Left ventricle myocardium inferior (tissue), 1 donor: ENCODE data around the gene WDR86. TPM values are rescaled to one million over a fixed set of nuclear protein-coding genes. Genes with fewer than 3 reads are reported as not detected.

Experiments
- DNase-seq: peaks from one replicate; pipeline ENCODE4 v3.0.0-alpha.2; 2020
- H3K27ac ChIP-seq: fragments of 200-600 bp; replicated peaks from 2 replicates; pipeline ENCODE4 v1.8.0; 2021
- H3K27me3 ChIP-seq: fragments of 200-600 bp; 2 replicates; pipeline ENCODE4 v1.8.0; 2021; ENCODE audit warnings: low read depth
- H3K36me3 ChIP-seq: fragments of 200-600 bp; 2 replicates; pipeline ENCODE4 v1.8.0; 2021
- H3K4me1 ChIP-seq: fragments of 200-600 bp; 2 replicates; pipeline ENCODE4 v1.8.0; 2021
- H3K4me3 ChIP-seq: fragments of 200-600 bp; 2 replicates; pipeline ENCODE4 v1.8.0; 2021; ENCODE audit warnings: mild to moderate bottlenecking, moderate library complexity
- H3K9me3 ChIP-seq: fragments of 200-600 bp; replicated peaks from 2 replicates; pipeline ENCODE4 v1.8.0; 2021
- intact Hi-C: fragments of 100-400 bp; cut with micrococcal nuclease; formaldehyde crosslinking; loops from one replicate; pipeline ENCODE4 v1.11.0; 2022
- total RNA-seq: library from RNA; stranded (reverse); fragmentation: NEBNext Ultra II Directional; extraction: Animal tissue kit (Norgen Biotek cat#: 25700); gene quantifications from one replicate; pipeline ENCODE4 v1.2.1, GENCODE V29; 2021
- TF ChIP-seq, protein P1 (sequence below): fragments of 200-600 bp; IDR thresholded peaks from 2 replicates; pipeline ENCODE4 v1.8.0; 2021; ENCODE audit warnings: antibody characterized with exemption, mild to moderate bottlenecking, borderline replicate concordance
- donor health status: DM: no; HTN: yes; CAD: no; lungs with severe emphysema.

The WDR86 gene
- total RNA-seq, 1 donor from 2014 or later, result 0.16 TPM

DNA sequence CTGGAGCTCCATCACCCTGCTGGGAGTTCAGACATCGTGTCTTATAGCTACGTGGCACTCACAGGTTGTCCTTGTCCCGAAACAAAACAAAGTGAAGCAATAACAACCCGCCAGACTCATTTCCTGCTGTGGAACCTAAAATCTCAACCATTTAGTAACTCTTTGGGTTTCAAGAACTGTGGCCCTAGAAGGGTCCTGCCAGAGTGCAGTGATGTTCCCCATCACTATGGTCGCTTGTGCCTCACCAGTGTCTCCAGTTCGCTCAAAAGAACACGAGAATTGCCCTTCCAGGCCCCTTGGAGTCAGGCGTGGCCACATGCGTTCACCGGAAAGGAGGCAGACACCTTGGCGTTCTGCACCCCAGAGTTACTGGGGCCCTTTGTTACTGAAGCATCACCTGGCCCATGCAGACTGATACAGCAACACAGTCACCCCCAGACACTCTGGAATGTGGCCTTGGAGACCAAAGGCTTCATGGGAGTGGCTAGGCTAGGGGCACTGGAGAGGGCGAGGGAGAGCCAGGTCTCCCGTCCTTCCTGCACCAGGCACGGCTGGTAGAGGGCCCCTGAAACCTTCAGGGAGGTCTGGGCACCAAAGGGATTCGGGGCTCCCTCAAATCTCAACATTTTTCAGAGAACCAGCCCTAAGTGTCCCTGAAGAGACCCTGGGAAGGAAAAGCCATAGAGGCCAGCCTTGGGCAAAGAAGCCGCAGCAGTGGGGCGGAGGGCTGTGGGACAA is 29.2 kb upstream of the WDR86 start:
- Histone ChIP-seq H3K4me1 (peaks cover 17% of the 10 kb centered on the region), H3K36me3 (no peaks in the 10 kb centered on the region), H3K9me3 (no peaks in the 10 kb centered on the region), H3K27ac (no peak overlapping the region), H3K27me3 (peaks cover 38% of the 10 kb centered on the region), H3K4me3 (peak overlapping the region; percentile 54)
- DNase-seq, result no peak
- TF ChIP-seq, protein P1, sequence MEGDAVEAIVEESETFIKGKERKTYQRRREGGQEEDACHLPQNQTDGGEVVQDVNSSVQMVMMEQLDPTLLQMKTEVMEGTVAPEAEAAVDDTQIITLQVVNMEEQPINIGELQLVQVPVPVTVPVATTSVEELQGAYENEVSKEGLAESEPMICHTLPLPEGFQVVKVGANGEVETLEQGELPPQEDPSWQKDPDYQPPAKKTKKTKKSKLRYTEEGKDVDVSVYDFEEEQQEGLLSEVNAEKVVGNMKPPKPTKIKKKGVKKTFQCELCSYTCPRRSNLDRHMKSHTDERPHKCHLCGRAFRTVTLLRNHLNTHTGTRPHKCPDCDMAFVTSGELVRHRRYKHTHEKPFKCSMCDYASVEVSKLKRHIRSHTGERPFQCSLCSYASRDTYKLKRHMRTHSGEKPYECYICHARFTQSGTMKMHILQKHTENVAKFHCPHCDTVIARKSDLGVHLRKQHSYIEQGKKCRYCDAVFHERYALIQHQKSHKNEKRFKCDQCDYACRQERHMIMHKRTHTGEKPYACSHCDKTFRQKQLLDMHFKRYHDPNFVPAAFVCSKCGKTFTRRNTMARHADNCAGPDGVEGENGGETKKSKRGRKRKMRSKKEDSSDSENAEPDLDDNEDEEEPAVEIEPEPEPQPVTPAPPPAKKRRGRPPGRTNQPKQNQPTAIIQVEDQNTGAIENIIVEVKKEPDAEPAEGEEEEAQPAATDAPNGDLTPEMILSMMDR, result no peak
- intact Hi-C loops, result no loop called here

GRCh38 chr7:151437866-151438516 is 28.2 kb upstream of the WDR86 start:
- intact Hi-C loops, result no loop called here
- Histone ChIP-seq H3K4me3 (no peak overlapping the region), H3K27ac (no peak overlapping the region), H3K9me3 (no peaks in the 10 kb centered on the region), H3K36me3 (no peaks in the 10 kb centered on the region), H3K4me1 (peaks cover 17% of the 10 kb centered on the region), H3K27me3 (peaks cover 38% of the 10 kb centered on the region)
- TF ChIP-seq, protein P1, result no peak
- no peak for DNase-seq

DNA sequence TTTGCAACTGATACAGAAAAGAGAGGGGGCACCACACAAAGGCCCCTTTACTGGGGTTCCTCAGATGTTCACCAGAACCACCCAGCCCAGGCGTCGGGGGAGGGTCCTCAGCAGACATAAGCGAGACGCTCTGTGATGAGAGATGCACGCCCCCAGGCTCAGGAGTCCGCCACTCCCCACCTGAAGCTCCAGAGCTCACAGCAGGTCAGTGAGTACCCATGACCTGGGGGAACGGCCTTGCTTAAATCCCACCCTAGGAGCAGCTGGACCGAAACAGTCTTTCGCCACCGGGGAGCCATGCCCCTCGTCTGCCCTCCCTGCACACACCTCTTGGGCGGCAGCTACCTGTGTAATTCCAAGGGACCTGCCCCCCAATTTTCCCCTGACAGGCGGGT is 27.3 kb upstream of the WDR86 start:
- Histone ChIP-seq H3K27me3 (peaks cover 38% of the 10 kb centered on the region), H3K9me3 (no peaks in the 10 kb centered on the region), H3K27ac (no peak overlapping the region), H3K36me3 (no peaks in the 10 kb centered on the region), H3K4me3 (no peak overlapping the region), H3K4me1 (peaks cover 17% of the 10 kb centered on the region)
- TF ChIP-seq, protein P1, result no peak
- no peak for DNase-seq
- intact Hi-C loops, result no loop called here

DNA sequence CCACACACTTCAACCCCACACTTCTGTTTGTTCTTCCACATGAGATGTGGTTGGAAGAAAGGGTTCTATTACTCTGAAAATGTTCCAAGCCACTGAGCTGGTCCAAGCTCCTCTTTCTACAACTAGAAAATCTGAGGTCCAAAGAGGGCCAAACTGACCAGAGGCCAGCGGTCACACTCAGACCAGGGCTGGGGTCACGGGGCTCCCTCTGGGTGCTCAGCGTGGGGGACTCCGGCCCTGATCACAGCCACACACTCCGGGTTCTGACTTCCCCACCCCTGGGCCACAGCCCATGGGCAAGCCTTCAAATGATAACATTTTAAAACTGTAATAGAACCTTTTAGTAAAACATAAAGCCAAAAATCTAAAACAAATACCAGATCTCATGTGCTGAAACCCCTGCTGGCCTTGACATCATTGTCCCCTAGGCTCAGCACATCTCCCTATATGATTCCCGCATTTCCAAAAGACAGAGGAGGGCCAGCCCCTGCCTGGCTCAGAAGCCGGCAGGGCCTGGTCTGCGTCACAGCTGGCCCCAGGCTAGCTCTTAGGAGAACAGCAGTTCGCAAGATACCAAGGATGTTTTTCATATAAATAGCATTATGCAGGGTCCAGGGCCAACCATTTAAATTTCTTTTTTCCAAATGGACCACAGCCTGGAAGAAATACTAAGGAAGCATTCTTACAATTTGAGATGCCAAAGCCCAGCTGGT is 26.8 kb upstream of the WDR86 start:
- TF ChIP-seq, protein P1, result no peak

DNA sequence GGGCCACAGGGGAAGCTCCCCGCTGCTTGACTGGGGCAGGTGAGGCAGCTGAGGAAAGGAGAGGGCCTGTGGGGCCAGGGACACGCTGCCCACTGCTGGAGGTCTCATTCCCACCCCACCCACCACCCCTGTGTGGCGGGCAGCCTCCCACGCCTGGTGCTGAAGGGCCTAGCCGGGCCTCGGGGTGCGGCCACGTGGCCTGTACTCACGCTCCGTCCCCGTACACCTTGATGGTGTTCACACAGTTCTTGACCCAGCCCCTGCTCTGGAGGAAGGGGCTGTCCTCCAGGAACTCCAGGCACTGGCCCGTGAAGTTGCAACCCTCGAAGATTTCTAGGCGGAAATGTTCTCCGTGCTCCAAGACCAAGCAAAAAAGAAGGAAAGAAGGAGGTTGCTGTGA is 26.1 kb upstream of the WDR86 start:
- no peaks in the 10 kb centered on the region for H3K9me3 ChIP-seq
- H3K4me3 ChIP-seq, result no peak overlapping the region
- H3K36me3 ChIP-seq, result no peaks in the 10 kb centered on the region
- no peak for DNase-seq
- peak overlapping the region; percentile 54 for H3K27ac ChIP-seq
- TF ChIP-seq, protein P1, result no peak
- peaks cover 17% of the 10 kb centered on the region for H3K4me1 ChIP-seq
- peaks cover 49% of the 10 kb centered on the region for H3K27me3 ChIP-seq
- intact Hi-C loops, result no loop called here

More for the DNA sequence above, 26.8 kb upstream of the WDR86 start:
- Histone ChIP-seq H3K27ac (peak overlapping the region; percentile 54), H3K4me3 (no peak overlapping the region), H3K9me3 (no peaks in the 10 kb centered on the region), H3K27me3 (peaks cover 43% of the 10 kb centered on the region), H3K36me3 (no peaks in the 10 kb centered on the region), H3K4me1 (peaks cover 17% of the 10 kb centered on the region)
- no peak for DNase-seq
- intact Hi-C loops, result no loop called here
